ENCODE results near the gene GPR137.

GRCh38 chr11:64251016-64251752, 34.5 kb upstream of the GPR137 start, which contains the start of gene PLCB3:
- TF ChIP-seq EZH2 (IDR thresholded peaks at IDR 0.05; ENCODE audit: insufficient read depth, poor library complexity, severe bottlenecking) (no peak), EZH2phosphoT487 (IDR thresholded peaks at IDR 0.05; ENCODE audit: insufficient read depth, low read depth) (no peak)

All from GM23248 (cell line).